Hepatic stellate cell (primary cell): ENCODE measurements around the gene SAMD8.

ENCODE experiments used
- DNase-seq: peaks from one replicate; pipeline ENCODE4 v3.0.0; 2011; ENCODE audit warnings: low spot score

SAMD8 gene

DNA sequence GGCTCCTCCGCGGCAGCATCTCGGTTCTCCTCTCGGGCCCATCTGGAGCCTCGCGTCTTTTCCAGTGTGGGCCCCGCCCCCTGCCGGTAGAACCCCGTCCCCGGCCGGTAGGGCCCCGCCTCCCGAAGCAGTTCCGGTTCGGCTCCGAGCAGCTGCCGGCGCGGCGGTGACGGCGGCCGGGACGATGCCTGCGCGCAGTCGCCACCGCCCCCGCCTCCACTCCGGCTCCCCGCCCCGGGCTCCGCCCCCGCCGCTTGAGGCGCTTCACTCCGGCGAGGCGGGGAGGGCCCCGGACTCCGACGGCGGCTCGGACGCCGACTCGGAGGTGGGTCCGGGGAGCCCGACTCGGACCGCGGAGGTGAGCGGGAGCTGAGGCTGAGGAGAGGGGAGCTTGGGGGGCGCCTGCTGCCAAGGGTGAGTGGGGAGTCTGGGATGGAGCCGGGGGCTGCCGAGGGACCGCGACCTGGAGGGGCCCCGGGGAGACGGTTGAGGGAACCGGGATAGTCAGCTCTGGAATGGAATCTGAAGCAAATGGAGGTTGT is at the start of gene SAMD8:
Gene SAMD8 (plus strand): TSS at position 292 of the 542 bp plus-strand sequence. CDS start 38,873 bp downstream, outside the sequence.
- peak; percentile 100 for DNase-seq

GRCh38 chr10:75061709-75062505 is 49.5 kb upstream of the SAMD8 start:
- DNase-seq: no peak

DNA sequence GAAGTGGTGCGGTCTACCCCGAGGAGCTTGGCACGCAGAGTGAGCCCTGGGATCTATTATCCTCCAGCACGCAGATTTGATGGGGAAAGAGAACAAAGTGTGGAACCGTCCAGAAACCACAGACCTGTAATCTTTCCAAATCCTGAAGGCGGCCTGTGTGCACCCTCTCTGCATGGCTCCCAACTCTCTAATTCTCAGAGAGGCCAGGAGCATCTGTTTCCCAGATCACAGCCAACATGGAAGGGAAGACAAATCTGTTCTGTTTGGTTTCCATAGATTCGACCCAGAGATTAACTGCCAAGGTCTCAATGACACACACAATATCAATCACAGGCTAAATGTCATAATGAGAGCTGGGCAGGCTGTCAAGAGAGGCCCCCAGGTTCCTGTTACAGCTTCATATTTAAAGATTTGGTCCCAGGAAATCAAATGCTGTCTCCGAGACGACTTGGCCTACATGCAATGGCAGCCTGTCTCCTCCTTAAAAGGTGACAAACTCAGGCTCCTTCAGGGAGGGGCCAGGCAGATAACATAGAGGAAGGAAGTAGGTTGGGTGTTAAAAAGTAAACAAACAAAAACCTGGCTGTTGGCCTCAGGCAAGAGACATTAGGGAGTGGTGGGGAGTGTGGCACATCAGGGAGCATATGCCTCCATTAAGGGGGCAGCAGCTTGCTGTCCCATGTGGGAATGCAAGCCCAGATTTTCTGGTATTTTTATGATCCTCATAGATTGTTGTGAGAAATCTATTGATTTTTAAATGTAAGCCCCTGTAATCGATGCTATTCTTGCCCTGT is 48.8 kb upstream of the SAMD8 start:
- no peak for DNase-seq

DNA sequence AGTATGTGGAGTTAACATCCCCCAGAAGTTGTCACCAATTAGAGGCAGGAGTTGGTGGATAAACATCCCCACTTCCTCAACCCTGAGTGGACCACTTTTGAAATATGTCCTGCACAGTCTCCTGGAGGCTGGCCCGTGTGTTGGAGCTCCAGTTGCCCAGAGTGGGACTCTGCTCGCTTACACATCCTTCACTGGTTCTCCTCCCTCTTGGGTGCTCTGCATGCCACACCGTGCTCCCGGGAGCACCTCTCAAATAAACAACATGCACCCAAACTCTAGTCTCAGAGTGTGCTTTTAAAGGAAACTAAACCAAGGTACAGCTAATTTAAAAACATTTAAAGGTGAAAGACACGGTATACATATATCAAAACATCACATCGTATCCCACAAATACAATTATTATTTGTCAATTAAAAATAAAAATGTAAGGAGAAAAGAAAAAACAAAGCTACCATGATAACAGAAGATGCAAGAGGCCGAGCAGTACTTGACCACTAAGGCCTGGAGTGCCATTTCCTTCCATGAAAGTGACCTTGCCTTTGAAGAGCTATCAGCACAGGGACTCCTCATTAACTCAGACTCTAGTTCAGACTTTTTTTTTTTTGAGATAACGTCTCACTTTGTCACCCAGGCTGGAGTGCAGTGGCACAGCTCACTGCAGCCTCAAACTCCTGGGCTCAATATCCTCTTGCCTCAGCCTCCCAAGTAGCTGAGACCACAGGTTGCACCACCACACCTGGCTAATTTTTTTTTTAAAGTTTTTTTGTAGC is 47.8 kb upstream of the SAMD8 start:
- DNase-seq: no peak

DNA sequence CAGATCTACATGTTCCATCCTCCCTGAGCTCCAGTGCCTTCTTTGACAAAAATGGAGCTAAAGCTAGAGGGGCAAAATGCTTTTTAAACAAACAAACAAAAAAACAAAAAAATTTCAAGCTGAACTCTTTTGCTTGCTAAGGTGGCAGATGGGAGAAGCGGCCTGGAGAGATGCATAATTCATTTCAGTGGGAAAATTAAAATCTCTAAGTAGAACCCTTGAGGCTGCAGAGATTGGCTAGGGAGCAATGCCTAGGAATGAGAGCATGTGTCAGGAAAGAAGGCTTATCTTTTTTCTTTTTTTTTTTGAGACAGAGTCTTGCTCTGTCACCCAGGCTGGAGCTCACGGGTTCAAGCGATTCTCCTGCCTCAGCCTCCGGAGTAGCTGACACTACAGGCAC is 46.4 kb upstream of the SAMD8 start:
- DNase-seq: no peak

- DNase-seq: no peak
Measured at GRCh38 chr10:75066271-75066670, 45.2 kb upstream of the SAMD8 start.

DNA sequence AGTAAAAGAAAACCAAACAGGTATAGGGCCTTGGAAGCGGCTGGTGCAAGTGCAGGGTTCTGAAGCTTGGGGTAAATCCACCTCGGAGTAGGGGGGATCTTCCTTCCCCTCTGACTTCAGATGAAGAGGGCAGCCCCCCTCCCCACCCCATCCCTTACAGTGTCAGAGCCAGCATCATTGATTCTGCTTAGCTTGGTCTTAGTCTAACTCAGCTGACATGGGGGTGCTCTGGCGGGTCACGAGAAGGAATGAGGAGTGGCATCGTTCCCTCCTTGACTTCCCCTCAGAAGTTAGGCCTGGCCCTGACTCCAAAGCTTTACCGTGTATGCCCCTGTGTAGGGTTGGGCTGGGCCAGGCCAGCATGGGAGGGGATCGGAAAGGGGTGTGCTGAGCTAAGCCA is 44.2 kb upstream of the SAMD8 start:
- DNase-seq: no peak

DNA sequence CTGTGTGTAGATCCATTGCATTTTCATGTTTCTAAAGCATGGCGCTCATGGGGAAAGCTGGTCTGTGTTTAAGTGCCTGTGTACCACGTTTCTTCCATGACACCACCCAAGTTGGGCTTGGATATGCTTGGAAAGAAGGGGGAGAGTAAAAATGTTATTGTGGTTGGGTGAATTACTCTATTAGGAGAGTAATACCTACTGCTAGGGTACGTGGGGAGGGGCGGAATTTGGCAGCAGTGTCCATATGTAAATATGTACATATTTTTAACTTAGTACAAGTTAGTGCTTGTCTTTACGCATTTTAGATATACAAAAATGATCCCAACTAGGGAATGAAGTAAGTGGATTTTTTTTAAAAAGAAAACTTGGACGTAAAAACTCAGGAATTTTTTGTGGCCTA is 42.9 kb upstream of the SAMD8 start:
- DNase-seq: no peak

GRCh38 chr10:75070476-75070875 is 41.0 kb upstream of the SAMD8 start:
- no peak for DNase-seq

DNA sequence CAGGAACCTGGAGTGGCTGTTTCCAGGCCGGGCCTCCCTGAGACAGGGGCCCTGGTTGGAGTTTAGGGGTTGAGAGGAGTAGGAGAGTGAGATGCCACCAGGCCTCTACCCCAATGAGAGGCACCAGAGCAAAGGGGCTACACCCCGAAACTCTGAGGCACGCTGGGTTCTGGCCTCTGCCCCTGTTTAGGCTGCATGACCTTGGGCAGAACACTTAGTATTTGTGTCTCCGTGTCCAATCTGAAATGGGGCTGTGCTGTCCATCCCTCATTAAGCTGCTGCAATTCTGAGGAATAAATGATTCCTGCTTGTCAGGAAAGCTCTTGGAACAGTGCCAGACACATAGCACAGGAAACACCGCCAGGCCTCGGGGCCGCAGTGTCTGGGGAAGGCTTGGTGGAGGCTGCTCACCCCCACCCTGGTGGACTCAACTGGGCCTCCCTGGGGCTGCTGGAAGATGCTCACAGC is 40.5 kb upstream of the SAMD8 start:
- no peak for DNase-seq

DNA sequence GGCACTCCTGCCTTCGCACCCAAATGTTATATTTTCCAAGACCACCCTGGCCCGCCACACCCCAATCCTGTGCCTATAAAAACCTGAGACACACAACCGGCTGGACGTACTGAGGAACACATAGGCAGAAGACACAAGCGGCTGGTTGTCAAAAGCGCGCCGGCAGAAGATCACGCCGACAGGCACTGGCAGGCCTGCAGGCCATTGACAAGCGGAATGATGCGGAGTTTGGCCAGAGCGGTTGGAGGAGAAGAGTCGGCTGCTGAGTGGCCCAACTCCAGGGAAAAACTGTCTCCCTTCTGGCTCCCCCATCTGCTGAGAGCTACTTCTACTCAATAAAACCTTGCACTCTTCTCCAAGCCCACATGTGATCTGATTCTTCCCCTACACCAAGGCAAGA is 39.7 kb upstream of the SAMD8 start:
- DNase-seq: no peak

GRCh38 chr10:75072727-75073126 is 38.7 kb upstream of the SAMD8 start:
- no peak for DNase-seq

GRCh38 chr10:75073442-75073841 is 38.0 kb upstream of the SAMD8 start:
- no peak for DNase-seq

DNA sequence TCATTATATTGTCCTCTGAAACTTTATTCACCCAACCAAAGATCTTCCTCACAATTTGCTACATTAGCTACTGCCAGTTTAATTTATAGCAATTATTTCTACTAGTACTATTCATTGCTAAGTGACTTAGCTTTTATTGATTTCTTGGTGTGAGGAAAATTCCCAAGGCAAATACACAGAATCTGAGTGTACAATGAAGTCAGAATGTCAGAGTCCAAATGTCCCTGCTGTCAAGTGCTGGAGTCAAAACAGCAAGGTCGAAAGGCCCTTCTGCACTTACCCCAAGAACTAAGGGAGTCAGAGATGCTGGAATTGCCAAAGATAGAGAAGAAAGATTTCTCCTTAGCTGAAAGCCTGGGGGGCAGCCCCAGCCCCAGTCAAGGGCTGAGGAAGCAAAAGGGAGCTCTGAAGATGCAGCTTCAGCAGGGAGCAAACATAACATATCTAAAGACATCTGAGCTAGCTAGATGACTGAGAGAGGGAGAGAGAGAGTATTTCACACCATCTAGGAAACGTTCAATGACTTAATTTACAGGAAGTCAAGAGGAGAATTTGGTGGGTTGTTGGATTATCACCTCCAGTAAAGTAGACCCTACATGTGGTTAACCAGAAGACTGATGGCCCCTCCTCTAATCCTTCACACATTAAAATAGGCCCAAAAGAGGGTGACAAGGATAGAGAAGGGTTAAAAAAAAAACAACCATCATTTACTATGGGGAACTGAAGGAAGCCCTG is 36.6 kb upstream of the SAMD8 start:
- no peak for DNase-seq

- DNase-seq: no peak
Measured at GRCh38 chr10:75076348-75076747, 35.1 kb upstream of the SAMD8 start.

- DNase-seq: no peak
Measured at GRCh38 chr10:75079436-75080083, 31.9 kb upstream of the SAMD8 start.

GRCh38 chr10:75080554-75080953 is 30.9 kb upstream of the SAMD8 start:
- DNase-seq: no peak

DNA sequence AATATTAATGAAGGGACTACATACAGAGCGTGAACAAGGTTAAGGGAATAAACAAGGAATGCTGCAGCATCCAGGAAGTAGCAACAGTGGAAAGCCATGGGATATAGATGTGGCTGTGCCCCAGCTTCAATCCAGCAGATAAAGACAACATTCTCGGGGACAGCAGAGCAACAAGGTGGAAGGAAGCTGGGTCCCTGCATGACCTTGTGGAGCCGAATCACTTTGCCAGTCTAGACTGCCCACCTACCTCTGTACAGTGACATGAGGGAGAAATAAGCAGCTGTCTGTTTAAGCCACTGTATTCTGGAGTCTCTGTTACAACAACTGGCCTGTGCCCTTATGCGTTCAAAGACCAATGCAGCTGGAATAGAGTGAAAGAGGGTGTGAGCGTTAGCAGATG is 30.1 kb upstream of the SAMD8 start:
- no peak for DNase-seq

DNA sequence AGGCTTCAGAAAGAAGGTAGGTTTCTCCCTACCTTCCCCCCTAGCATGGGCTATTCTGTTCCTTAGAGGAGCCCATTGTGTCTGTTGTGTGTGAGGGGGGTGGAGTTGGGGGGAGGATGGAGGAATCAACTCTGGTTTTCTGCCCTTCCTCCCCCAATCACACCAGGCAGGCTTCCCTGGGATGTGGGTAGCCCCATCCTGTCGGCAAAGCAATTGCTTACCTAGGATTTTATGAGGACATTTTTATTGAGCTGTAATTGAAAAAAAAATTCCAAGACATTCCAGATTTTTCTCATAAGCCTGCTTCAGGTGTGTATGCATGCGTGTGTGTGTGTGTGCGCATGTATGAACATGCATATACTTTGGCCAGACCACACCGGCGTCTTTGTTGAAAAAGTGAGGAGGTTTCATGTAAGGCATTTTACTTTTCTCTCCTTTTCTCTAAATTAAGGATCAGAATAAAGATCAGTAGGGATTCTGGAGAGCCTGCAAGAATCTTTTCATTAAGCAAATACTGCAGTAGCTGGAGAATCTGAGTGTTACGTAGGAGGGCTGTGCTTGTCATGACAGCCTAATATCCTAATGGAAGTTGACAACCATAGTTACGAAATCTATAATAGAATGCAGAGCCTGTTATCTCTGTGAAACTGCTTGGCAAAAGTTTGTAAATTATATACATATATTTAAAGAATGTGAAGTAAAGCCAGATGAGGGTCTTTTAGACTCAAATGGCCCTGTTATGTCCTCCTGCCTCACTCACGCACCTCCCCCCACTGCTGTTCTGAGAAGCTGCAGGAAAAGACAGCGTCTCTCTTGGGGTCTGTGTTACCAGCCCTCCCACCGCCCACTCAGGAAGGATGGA is 27.3 kb upstream of the SAMD8 start:
- no peak for DNase-seq

DNA sequence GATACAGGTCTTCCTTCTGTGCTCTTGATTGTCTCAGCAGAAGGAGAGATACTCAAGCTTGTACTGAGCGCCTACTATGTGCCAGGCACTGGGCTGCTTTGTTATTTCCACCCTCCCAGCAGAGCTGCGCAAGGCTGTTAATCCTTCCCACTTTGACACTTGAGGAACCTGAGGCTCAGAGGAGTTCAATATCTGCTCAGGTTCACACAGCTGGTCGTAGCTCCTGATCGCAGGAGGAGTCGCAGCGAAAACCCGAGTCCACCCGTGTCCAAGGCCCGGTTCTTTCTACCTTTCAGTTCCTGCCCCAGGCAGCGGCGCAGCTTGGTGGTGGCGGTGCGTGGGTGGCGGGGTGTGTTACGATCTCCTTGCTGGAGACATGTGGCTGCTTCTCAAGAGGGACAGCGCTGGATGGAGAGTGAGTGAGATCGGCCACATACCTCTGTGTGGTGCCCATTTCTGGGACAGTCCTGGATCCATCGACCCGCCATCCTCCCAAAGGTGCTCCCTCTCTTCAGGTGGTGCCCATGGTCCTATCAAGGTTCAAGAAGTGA is 26.5 kb upstream of the SAMD8 start:
- DNase-seq: no peak
